HepG2 (cell line): ENCODE data around the gene NT5C1A. TPM values are rescaled to one million over a fixed set of nuclear protein-coding genes. Genes with fewer than 3 reads are reported as not detected.

Experiments
- ATAC-seq: fragments of 200-7000 bp; cut with Tn5 transposase; 3 replicates; pipeline ENCODE4 v1.9.1; 2020; ENCODE audit warnings: mild to moderate bottlenecking, moderate library complexity
- BruUV-seq: library from RNA; stranded (reverse); fragments of 400-500 nt; replicated peaks from 2 replicates; lab custom pipeline; 2021; lab: Mats Ljungman, UMichigan
- CTCF ChIA-PET: fragments of 300-600 bp; formaldehyde crosslinking; extraction: SDS; loops from one replicate; lab custom pipeline; 2021; ENCODE audit warnings: low total read pairs, inconsistent platforms, low intra/inter-chr PET ratio; lab: Yijun Ruan, JAX
- POLR2A ChIA-PET: fragments of 350-600 bp; sonication (Branson Sonifier 250); formaldehyde crosslinking; loops from one replicate; lab custom pipeline; 2020; ENCODE audit warnings: antibody characterized with exemption, inconsistent platforms; lab: Yijun Ruan, JAX
- DNase-seq: peaks from one replicate; pipeline ENCODE4 v3.0.0-alpha.2; 2015; ENCODE audit warnings: low spot score
- FAIRE-seq: peaks from 3 replicates; lab custom pipeline; 2011; peaks lifted over from hg19 to GRCh38; lab: Jason Lieb, UNC
- H2AFZ ChIP-seq: one replicate; pipeline ENCODE4 v1.6.1; 2011; ENCODE audit warnings: low read length, inconsistent platforms
- H3K27ac ChIP-seq: fragments of 300-600 bp; 3 replicates; pipeline ENCODE4 v1.8.0; 2011; ENCODE audit warnings: mixed run types, mild to moderate bottlenecking, mixed read lengths, low read length, inconsistent platforms; ENCODE audit not compliant: insufficient read depth; ENCODE audit errors: extremely low read length
- H3K27me3 ChIP-seq, 2 experiments: fragments of 200-600 bp in 1 of 2; 2 replicates in 1 of 2; 3 replicates in 1 of 2; pipeline versions ENCODE4 v1.6.0 to v1.8.0; 2011; ENCODE audit warnings: low read length in 2 of 2, mild to moderate bottlenecking in 2 of 2, moderate library complexity in 2 of 2, inconsistent platforms in 1 of 2; ENCODE audit not compliant: insufficient read depth in 2 of 2, control insufficient read depth in 1 of 2
- H3K36me3 ChIP-seq, 2 experiments: fragments of 200-600 bp in 1 of 2; replicated peaks in 1 of 2; 2 replicates in 1 of 2; 3 replicates in 1 of 2; pipeline versions ENCODE4 v1.5.1 to v1.8.0; 2011; ENCODE audit warnings: low read length in 2 of 2, inconsistent platforms in 1 of 2; ENCODE audit not compliant: insufficient read depth in 2 of 2, control insufficient read depth in 1 of 2
- H3K4me1 ChIP-seq: 2 replicates; pipeline ENCODE4 v1.5.1; 2012; ENCODE audit warnings: low read length, inconsistent platforms; ENCODE audit not compliant: insufficient read depth
- H3K4me2 ChIP-seq: 2 replicates; pipeline ENCODE4 v1.6.0; 2011; ENCODE audit warnings: low read depth, low read length, inconsistent platforms
- H3K4me3 ChIP-seq, 3 experiments: fragments of 200-600 bp in 1 of 3; sonication (generic), shearing (Covaris generic) in 1 of 3; replicated peaks in 1 of 3; 2 replicates each; pipeline ENCODE4 v1.5.1; 2011 to 2016; ENCODE audit warnings: low read length in 3 of 3, inconsistent platforms in 2 of 3, low read depth in 2 of 3, mild to moderate bottlenecking in 2 of 3, control low read depth in 1 of 3, mixed read lengths in 1 of 3; ENCODE audit not compliant: insufficient read depth in 1 of 3
- H3K79me2 ChIP-seq: one replicate; pipeline ENCODE4 v1.6.1; 2011; ENCODE audit warnings: low read length, inconsistent platforms; ENCODE audit not compliant: insufficient read depth
- H3K9ac ChIP-seq: 2 replicates; pipeline ENCODE4 v1.6.0; 2011; ENCODE audit warnings: mild to moderate bottlenecking, low read depth, low read length, inconsistent platforms; ENCODE audit not compliant: insufficient read depth
- H3K9me3 ChIP-seq: 2 replicates; pipeline ENCODE4 v1.5.1; 2012; ENCODE audit warnings: mild to moderate bottlenecking, low read length
- H4K20me1 ChIP-seq: 2 replicates; pipeline ENCODE4 v1.6.0; 2011; ENCODE audit warnings: inconsistent platforms, mild to moderate bottlenecking, low read length, moderate library complexity; ENCODE audit not compliant: insufficient read depth
- EEA1 ChIP-seq: sonication (generic); formaldehyde crosslinking; IDR thresholded peaks from 2 replicates; pipeline ENCODE4 v1.5.1; 2020; ENCODE audit warnings: mild to moderate bottlenecking, missing genetic modification reagents, borderline replicate concordance
- ELF4 ChIP-seq: sonication (generic); formaldehyde crosslinking; IDR thresholded peaks from 2 replicates; pipeline ENCODE4 v1.5.0; 2020; ENCODE audit warnings: missing genetic modification reagents, mild to moderate bottlenecking, moderate library complexity, borderline replicate concordance
- FIP1L1 ChIP-seq: fragments of 200-400 bp; formaldehyde crosslinking; IDR thresholded peaks from 2 replicates; pipeline ENCODE4 v1.6.1; 2018; ENCODE audit warnings: low read depth, mild to moderate bottlenecking, low read length, moderate library complexity, borderline replicate concordance; ENCODE audit not compliant: insufficient read depth
- MLLT10 ChIP-seq: sonication (generic); formaldehyde crosslinking; IDR thresholded peaks from 2 replicates; pipeline ENCODE4 v1.4.0; 2020; ENCODE audit warnings: missing genetic modification reagents
- RFXAP ChIP-seq: sonication (generic); formaldehyde crosslinking; IDR thresholded peaks from 2 replicates; pipeline ENCODE4 v1.4.0; 2020; ENCODE audit warnings: missing genetic modification reagents, borderline replicate concordance
- STAG1 ChIP-seq: sonication (generic); formaldehyde crosslinking; IDR thresholded peaks from 2 replicates; pipeline ENCODE4 v1.4.0; 2020; ENCODE audit warnings: missing genetic modification reagents
- ZBTB34 ChIP-seq: sonication (generic); formaldehyde crosslinking; IDR thresholded peaks from 2 replicates; pipeline ENCODE4 v1.8.0; 2022; ENCODE audit warnings: mild to moderate bottlenecking, missing genetic modification reagents
- ZNF282 ChIP-seq: fragments of 450-650 bp; IDR thresholded peaks from 2 replicates; pipeline ENCODE4 v1.6.1; 2018; ENCODE audit not compliant: partially characterized antibody
- ZNF451 ChIP-seq: sonication (generic); formaldehyde crosslinking; IDR thresholded peaks from 2 replicates; pipeline ENCODE4 v1.5.0; 2020; ENCODE audit warnings: mild to moderate bottlenecking, missing genetic modification reagents
- ZNF567 ChIP-seq: sonication (generic); formaldehyde crosslinking; IDR thresholded peaks from 2 replicates; pipeline ENCODE4 v1.8.1; 2023; ENCODE audit warnings: mild to moderate bottlenecking, missing genetic modification reagents, borderline replicate concordance
- WGBS: methylation state at CpG from one replicate; pipeline ENCODE4 v1.1.6; 2017; ENCODE audit warnings: low lambda C conversion rate; 5-methylcytosine and 5-hydroxymethylcytosine counted together
- in situ Hi-C: cut with HindIII; loops from 2 replicates; pipeline ENCODE4 v1.10.0; 2017; ENCODE audit warnings: low pct_unique_long_range_greater_than_20kb; ENCODE audit not compliant: extremely low pct_ligation_motif_present
- intact Hi-C: fragments of 100-400 bp; cut with micrococcal nuclease; formaldehyde crosslinking; loops from one replicate; pipeline ENCODE4 v1.10.0; 2022; ENCODE audit not compliant: unreplicated experiment
- polyA plus RNA-seq, 8 experiments: library from polyadenylated mRNA; depleted of rRNA in 3 of 8; stranded (reverse) in 7 of 8; unstranded in 1 of 8; fragments of >200 nt; fragmentation: Illumina TruSeq in 4 of 8; extraction: Trizol in 4 of 8; gene quantifications; 2 replicates each; pipeline versions ENCODE4 v1.2.1 to v1.2.3, GENCODE V29; 2011 to 2016; ENCODE audit warnings: low read depth in 4 of 8, missing spikeins in 1 of 8, mixed read lengths in 1 of 8; ENCODE audit not compliant: insufficient read depth in 1 of 8
- total RNA-seq, 5 experiments: library from RNA; depleted of rRNA; stranded (reverse); fragments of >200 nt; fragmentation: Illumina TruSeq; extraction: Trizol; gene quantifications; 2 replicates each; pipeline ENCODE4 v1.2.3, GENCODE V29; 2016; ENCODE audit warnings: low read depth in 1 of 5

The NT5C1A gene
- total and polyA plus RNA-seq, 2 of the 13 experiments (the other 11 are each of a cell fraction or from before 2014, with no cell fraction given), result not detected

- POLR2A ChIA-PET, result no interaction called here
- no peak for TF ChIP-seq RFXAP
- no peak for TF ChIP-seq FIP1L1
- TF ChIP-seq STAG1 (CRISPR knock-in tag), result no peak
- TF ChIP-seq ZNF451 (CRISPR knock-in tag), result no peak
- TF ChIP-seq ELF4, result no peak
- no peak for TF ChIP-seq ZBTB34 (CRISPR knock-in tag)
- in situ Hi-C loops, result no loop called here
- Histone ChIP-seq H4K20me1 (no peaks in the 10 kb centered on the region), H3K27me3 (peaks cover 1 to 65% of the 10 kb centered on the region in 2 experiments; a peak in 4 of 5 replicates), H3K9ac (no peak overlapping the region), H2AFZ (no peak overlapping the region), H3K4me1 (no peaks in the 10 kb centered on the region), H3K9me3 (no peaks in the 10 kb centered on the region), H3K79me2 (no peaks in the 10 kb centered on the region), H3K36me3 (no peaks in the 10 kb centered on the region), H3K27ac (no peak overlapping the region), H3K4me3 (no peak overlapping the region), H3K4me2 (no peak overlapping the region)
- ATAC-seq (no peak), FAIRE-seq (no peak), DNase-seq (no peak)
- no TSS peak for BruUV-seq
- WGBS, result 39% methylated on average over 9 of the region's 12 CpGs
- intact Hi-C loops, result no loop called here
- CTCF ChIA-PET, result no interaction called here
These were observed 36.6 kb downstream of the NT5C1A start for GRCh38 chr1:39635205-39635870.

- in situ Hi-C loops, result no loop called here
- TF ChIP-seq MLLT10 (CRISPR knock-in tag) (no peak), ZNF282 (no peak), EEA1 (CRISPR knock-in tag) (no peak), ZNF567 (CRISPR knock-in tag) (no peak)
- TF ChIP-seq, all 625 proteins: peak for 0
- DNase-seq (no peak), ATAC-seq (no peak), FAIRE-seq (no peak)
- H3K27me3 ChIP-seq, result peaks cover 1 to 62% of the 10 kb centered on the region in 2 experiments; a peak in 4 of 5 replicates
- intact Hi-C loops, result no loop called here
- CTCF ChIA-PET, result no interaction called here
- H3K36me3 ChIP-seq, result no peaks in the 10 kb centered on the region
- BruUV-seq, result no TSS peak
- no peaks in the 10 kb centered on the region for H3K4me1 ChIP-seq
- no peaks in the 10 kb centered on the region for H3K9me3 ChIP-seq
- no peak overlapping the region for H2AFZ ChIP-seq
- H3K4me2 ChIP-seq, result peak overlapping the region; percentile 20; the same call in 1 of the 2 replicates
- 67% methylated on average over 3 of the region's 3 CpGs for whole genome bisulfite sequencing
- no peak overlapping the region for H3K9ac ChIP-seq
- H3K27ac ChIP-seq, result no peak overlapping the region
- POLR2A ChIA-PET, result no interaction called here
- no peaks in the 10 kb centered on the region for H3K79me2 ChIP-seq
- peak overlapping the region in 1 of 3 experiments; percentile 61; a peak in 1 of 6 replicates for H3K4me3 ChIP-seq
- H4K20me1 ChIP-seq, result no peaks in the 10 kb centered on the region
These were observed 38.5 kb downstream of the NT5C1A start for GRCh38 chr1:39633422-39633821.
